ENCODE data around the gene SMAD2. TPM values are rescaled to one million over a fixed set of nuclear protein-coding genes. Genes with fewer than 3 reads are reported as not detected.

Gene SMAD2
- total RNA-seq, 1 donor from 2014 or later = 70.8 TPM

- no peak for DNase-seq
Measured at GRCh38 chr18:47931718-47932103, 1.3 kb upstream of the SMAD2 start.

- DNase-seq = peak; percentile 94
Measured at GRCh38 chr18:47930931-47931717, 665 bp upstream of the SMAD2 start.

- DNase-seq = no peak
Measured at GRCh38 chr18:47929681-47930198, 719 bp downstream of the SMAD2 start.

GRCh38 chr18:47928466-47928865 lies 2.0 kb downstream of the SMAD2 start:
- DNase-seq = no peak

GRCh38 chr18:47926101-47926850 lies 4.2 kb downstream of the SMAD2 start:
- DNase-seq = no peak

- DNase-seq = no peak
Measured at GRCh38 chr18:47919916-47920315, 10.5 kb downstream of the SMAD2 start.

GRCh38 chr18:47917923-47918610 lies 12.4 kb downstream of the SMAD2 start:
- DNase-seq = no peak

GRCh38 chr18:47915930-47916329 lies 14.5 kb downstream of the SMAD2 start:
- DNase-seq = no peak

- no peak for DNase-seq
Measured at GRCh38 chr18:47915229-47915628, 15.2 kb downstream of the SMAD2 start.

GRCh38 chr18:47912794-47913585 lies 17.5 kb downstream of the SMAD2 start:
- DNase-seq = no peak

GRCh38 chr18:47912343-47912742 lies 18.1 kb downstream of the SMAD2 start:
- DNase-seq = no peak

GRCh38 chr18:47911877-47912276 lies 18.6 kb downstream of the SMAD2 start:
- no peak for DNase-seq

GRCh38 chr18:47909484-47909883 lies 21.0 kb downstream of the SMAD2 start:
- no peak for DNase-seq

GRCh38 chr18:47908592-47908991 lies 21.9 kb downstream of the SMAD2 start:
- DNase-seq = no peak

- DNase-seq = no peak
Measured at GRCh38 chr18:47906408-47906807, 24.1 kb downstream of the SMAD2 start.

- DNase-seq = no peak
Measured at GRCh38 chr18:47903809-47904208, 26.6 kb downstream of the SMAD2 start.

GRCh38 chr18:47901624-47902362 lies 28.7 kb downstream of the SMAD2 start:
- no peak for DNase-seq

- no peak for DNase-seq
Measured at GRCh38 chr18:47899107-47899840, 31.2 kb downstream of the SMAD2 start.

- DNase-seq = no peak
Measured at GRCh38 chr18:47898696-47899095, 31.8 kb downstream of the SMAD2 start.

GRCh38 chr18:47898055-47898454 lies 32.4 kb downstream of the SMAD2 start:
- DNase-seq = no peak

All from occipital lobe (tissue), 2 donors.